NCI-H1105 treated with DMSO at 0.1 percent for 48 hours (cell line): ENCODE measurements around the gene CCDC198.
A peak's percentile ranks its signal among the peaks of the same experiment; 100 is the strongest.

Experiments used
- DNase-seq: peaks from one replicate; lab custom pipeline; 2025; lab: John Stamatoyannopoulos, UW

The CCDC198 gene, protein sequence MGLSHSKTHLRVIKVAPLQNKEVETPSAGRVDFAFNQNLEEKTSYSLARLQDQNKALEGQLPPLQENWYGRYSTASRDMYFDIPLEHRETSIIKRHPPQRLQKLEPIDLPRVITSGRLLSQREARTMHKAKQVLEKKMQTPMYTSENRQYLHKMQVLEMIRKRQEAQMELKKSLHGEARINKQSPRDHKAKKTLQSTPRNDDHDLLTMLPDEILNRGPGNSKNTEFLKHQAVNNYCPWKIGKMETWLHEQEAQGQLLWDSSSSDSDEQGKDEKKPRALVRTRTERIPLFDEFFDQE

DNA sequence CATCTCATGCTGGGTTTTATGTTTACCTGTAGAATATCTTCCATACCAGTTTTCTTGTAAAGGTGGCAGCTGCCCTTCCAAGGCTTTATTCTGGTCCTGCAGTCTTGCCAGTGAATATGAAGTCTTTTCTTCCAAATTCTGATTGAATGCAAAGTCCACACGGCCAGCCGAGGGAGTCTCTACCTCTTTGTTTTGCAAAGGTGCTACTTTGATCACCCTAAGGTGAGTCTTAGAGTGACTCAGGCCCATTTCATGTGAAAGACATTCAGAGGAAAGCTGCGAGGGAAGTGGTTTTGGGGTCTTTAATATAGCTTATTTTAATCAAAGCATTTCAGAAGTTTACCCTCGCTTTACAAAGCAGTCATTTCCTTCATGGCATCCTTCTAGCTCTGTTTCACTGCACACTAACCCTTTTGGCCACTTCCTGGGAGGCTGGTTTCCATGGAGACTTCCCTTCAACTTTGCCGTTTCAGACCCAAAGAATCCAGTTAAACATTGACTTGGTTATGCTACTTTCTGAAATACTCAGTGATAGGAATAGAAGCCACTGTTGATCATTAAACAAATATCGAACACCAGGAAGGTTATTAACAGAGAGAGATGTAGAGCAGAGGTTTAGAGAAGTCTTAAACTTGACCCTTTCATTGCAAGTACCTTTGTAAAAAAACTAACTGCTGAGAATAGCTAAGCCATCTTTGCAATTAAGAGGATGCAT lies at the start of gene CCDC198:
CCDC198 (minus strand) TSS at position 391 of the 715 bp plus-strand sequence; CDS start at position 249, 142 bp downstream.
- DNase-seq: no peak

DNA sequence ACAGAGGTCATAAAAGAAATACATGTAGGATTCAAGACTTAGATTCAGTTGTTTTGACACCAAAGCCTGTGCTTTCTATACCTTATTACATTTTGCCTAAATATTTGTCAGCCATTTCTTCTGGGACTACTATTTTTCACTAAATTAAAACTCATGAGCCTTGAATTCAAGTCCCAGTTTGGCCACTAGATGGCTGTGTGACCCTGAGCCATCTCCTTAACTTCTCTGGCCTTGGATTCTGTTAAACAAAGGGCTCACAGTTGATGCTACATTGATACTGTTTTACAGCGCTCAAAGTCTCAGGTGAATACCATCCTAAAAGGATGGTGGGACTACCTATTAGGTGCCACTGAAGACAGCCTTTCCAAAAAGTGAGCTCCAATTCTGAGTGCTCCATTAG lies 39.6 kb upstream of the CCDC198 start:
- DNase-seq: no peak

DNA sequence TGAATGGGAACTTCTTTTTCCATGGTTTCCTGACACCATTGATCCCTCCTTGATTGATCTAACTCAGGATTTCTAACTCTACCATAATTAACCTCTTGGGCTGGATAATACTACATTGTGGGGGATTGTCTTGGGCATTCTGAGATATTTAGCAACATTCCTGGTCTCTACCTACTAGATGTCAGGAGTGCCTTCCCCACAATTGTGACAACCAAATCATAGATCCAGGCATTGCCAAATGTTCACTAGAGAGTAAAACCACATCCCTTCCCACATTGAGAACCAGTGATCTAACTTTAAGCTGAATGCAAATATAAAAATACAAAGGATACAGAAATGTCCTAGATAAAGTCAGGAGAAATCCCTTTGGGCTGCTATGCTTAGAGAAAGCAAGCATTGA lies 36.9 kb upstream of the CCDC198 start:
- no peak for DNase-seq

DNA sequence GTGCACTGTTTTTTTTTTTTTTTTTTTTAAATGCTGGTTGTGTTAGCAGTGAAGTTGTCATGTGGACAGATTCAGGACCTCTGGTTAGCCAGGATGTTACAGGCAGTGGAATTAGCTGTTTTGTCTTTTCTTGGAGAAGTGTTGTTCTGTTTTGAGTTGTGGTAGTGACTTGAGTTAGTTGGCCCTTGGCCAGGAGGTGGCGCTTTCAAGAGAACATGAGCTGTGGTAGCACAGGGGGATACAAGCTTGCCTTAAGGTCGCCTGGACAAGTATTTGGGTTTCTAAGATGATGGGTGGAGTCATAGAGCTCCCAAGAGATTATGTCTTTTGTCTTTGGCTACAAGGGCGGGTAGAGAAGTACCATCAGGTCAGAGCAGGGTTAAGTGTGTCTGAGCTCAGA lies 33.3 kb upstream of the CCDC198 start:
- DNase-seq: no peak

DNA sequence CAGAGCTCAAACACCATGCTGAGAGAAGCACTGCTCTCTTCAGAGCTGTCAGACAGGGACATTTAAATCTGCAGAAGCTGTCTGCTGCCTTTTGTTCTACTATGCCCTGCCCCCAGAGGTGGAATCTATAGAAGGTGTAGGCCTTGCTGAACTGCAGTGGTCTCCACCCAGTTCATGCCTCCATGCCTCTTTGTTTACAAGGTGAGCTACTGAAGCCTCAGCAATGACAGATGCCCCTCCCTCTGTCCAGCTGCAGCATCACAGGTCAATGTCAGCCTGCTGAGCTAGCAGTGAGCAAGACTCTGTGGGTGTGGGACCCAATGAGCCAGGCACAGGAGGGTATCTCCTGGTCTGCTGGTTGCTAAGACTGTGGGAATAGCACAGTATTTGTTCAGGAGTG lies 25.4 kb upstream of the CCDC198 start:
- no peak for DNase-seq

DNA sequence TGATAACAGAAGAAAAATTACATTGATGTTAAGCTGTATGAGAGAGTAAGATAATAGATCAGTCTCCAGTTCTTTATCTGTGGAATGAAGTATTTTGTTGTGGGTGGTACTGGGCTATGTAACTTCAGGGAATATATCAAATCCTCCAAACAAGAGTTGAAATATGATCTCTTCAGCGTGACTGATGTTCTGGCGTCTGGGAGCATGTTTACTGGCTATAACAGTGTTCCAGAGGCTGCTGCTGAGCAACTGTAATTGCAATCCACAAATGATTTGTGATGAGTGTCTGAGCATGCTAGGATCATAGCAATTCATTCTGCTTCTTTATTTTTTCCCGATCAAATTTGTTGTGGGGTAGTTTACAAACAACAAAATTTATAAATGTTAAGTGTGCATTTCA lies 18.6 kb upstream of the CCDC198 start:
- peak; percentile 59 for DNase-seq

DNA sequence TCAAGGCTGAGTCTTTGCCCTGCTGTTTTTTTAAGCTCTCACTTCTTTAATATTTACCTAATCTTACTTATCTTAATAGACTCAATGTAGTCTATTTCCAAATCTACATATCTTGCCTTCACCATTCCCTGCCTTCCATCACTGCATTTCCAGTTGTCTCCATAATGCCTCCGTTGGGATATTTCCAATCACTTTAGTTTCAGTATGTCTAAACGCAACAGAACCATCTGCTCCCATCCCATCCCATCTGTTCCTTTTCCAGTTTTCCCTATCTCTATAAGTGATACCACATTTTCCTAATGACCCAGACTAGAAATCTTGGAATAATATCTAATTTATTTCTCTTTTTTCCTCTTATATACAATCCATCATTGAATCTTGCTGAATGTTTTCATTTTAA lies 15.1 kb upstream of the CCDC198 start:
- DNase-seq: no peak

DNA sequence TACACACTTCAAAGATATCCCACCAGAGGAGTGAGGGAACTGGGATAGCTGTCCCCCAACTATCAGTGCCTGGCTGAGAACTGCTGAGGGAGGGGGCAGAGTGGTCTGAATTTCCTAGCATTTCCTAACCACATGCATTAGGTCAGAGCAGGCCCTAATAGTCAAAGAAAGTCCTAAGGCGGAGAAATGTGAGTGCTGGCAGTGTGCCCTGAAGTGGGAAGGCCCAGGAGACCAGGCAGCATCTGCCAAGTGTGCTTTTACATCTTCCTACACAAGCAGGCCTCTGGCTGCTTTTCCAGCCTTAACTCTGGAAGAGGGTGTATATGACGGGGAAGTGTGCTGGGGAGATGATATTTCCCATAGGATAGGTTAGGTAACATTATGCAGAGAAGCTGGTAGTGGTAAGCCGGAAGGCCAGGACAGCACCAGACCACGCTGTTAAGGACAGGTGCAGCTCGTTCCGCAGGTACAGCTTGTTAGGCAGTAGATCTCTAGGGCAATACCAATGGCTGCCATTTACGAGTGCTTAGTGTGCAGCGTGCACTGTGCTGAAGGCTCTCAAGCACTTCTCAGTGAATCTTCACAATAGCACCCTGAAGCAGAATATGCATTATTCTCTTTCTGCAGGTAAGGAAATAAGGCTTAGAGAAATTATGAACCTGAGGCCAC lies 9.1 kb upstream of the CCDC198 start:
- no peak for DNase-seq

DNA sequence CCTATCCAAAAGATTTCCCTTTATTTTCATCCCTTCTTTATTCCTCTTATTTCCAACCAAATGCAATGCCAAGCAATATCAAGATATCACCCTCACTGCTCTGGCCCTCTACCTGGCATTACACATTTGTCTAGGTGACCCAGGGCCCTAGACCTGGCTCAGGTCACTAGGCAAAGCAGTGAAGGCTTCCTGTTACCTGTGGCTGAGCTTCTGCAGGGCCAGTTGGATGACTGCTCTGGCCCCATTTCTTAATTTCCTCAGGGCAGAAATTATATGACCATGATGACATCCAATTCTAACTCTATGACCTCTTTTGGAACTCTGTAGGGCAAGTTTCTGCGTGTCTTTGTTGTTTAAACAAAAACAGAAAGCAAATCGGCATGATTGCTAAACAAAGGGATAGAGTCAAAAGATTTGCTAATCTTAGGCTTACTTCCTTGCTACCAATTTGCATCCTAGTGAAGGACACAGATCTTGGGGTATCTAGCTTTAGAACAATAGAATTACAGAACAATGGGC lies 7.4 kb upstream of the CCDC198 start:
- peak; percentile 40 for DNase-seq

DNA sequence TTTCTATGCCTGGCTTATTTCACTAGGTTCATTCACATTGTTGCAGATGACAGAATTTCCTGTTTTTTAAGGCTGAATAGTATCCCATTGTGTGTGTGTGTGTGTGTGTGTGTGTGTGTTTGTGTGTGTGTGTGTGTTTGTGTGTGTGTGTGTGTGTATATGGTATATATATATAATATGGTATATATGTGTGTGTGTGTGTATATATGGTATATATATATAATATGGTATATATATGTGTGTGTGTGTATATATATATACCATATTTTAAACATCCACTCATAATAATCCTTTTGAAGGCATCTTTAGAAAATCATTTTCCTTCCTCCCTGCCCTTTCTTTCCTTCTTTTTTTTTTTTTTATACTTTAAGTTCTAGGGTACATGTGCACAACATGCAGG lies 5.0 kb upstream of the CCDC198 start:
- no peak for DNase-seq

DNA sequence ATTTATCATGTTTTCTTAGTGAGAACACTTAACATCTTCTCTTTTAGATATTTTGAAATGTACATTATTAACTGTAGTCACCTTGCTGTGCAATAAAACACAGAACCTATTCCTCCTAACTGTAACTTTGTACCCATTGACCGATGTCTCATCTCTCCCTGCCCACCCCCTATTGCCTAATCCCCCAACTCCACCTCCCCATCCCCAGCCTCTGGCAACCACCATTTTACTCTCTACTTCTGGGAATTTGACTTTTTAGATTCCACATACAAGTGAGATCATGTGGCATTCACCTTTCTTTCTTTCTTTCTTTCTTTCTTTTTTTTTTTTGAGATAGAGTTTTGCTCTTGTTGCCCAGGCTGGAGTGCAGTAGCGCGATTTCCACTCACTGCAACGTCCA lies 4.4 kb upstream of the CCDC198 start:
- DNase-seq: no peak

DNA sequence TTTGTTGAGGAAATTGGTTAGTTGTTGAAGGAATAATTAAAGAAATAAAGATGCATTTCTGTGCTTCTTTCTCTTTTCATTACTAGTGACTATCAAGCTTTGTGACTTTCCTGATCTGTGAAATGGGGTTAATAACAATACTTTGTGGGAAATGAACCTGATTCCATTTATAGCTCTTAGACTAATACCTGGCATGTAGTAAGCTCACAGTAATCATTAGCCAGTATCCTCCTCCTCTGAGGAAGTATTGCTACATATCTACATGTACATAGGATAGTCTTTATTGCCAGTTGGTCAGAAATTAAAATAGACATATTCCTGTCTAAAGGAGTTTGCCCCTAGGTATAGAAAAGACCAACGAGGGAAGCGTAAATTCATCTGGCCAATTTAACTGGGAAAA lies 1.8 kb upstream of the CCDC198 start:
- DNase-seq: no peak

DNA sequence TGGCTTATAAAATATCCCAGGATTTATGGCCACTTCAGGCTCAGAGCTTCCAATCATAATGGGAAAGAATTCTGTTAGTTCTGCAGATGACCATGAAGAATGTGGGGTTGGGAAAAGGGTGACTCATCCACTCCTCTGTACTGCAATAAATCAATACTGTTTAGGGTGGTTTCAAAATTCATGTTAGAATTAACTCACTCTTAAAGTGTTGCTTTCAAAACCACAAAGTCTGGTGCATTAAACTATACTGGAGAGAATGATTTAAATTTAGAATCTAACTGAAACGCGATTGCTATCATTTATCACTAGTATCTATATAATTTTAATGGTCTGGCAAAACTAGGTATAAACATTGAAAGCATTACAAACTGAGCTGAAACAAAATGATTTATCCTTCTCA lies 798 bp downstream of the CCDC198 start:
- no peak for DNase-seq

DNA sequence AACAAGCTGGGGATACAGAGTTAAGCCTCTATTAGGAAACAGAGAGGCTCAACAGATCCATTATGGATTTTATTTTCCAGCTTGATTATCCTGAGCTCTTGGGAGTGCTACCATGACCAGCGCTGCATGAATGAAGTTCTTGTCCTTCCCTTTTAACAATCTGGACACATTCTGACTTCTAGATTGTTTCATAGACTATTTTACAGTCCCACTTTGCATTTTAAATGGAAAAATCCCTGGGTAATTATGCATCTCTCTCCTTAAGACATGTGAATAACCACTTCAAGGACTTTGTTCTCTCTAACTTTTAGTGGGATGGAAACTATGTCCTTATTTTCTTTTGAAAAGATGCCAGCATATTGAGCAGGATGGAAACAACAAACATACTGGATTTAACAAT lies 2.0 kb downstream of the CCDC198 start:
- DNase-seq: no peak

DNA sequence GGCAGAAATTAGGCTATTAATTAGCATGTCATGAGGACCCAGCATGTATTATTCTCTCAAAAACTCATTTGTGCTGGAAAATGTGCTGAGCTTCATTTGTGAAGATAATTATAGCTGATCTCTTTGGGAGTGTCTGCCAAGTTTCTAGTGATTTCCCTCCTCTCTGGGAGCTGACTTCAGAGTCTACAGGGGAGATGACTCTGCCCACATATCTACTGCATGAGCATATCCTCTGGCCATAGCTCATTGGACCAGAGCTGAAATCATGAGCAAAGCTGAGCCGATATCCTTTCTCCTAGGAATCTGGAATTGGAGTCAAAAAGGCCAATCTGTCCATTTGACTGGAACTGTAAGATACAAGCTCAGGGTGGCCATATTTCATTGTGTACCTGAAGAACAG lies 5.9 kb downstream of the CCDC198 start:
- peak; percentile 42 for DNase-seq

DNA sequence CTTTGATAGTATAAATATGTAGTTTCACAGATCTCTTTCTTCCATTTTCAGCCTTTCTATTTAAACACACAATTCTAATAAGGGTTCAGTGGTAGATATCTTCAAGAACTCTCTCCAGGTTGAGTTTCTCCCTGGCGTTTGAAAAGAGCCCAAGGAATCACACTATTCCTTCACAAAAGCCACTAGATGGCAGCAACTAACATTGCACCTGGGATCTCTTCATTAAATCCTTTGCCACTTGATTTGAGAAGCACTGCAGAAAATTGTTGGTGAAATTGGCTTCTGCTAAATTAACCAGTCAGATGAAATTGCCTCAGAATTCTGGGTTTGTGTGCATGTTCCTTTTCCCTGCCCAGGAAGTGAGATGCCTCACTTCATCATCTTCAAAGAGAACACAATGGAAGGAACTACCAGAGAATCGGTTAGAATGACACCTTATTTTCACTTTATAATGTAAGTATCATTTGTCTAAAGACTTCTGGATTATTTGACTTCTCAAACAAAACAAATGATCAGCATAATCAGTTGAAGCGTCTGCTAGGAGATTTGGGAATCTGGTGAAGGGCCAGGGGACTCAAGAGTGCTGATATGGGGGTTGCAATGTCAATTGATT lies 6.8 kb downstream of the CCDC198 start:
- peak; percentile 72 for DNase-seq

DNA sequence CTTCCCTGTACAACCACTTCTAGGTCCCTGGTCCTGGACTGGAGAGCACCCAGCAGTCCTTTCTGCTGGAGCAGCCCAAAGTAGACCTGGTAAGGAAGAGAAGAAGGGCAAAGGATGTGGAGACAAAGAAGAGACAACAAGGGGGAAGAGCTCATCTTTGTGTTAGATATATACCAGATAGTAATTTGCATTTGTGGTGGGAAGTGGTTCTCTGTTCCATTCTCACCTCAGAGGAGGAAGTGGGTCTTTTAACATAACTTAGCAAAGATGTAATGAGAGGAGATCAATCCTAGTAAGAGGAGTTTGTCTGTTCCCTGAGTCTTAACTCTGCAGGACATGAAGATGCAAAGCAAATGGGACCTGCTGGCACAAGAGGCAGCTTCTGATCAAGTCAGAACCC lies 8.0 kb downstream of the CCDC198 start:
- DNase-seq: no peak

DNA sequence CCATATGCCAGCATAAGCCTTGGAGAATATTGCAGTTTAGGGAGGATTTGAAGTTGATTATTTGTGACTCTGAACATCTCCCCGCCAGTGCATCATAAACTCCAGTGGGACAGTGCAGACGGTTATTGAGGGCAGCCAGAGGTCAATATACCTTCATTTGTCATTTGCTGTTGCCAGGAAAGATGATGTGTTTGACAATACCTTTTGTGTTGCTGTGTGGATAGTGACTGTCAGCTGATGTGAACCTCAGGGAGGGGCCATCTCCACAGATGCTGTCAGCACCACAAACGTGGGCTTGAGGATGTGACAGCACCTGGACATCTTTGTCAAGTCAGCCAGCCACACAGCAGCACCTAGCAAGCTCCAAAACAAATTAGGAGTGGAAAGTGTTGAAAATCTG lies 11.5 kb downstream of the CCDC198 start:
- no peak for DNase-seq

DNA sequence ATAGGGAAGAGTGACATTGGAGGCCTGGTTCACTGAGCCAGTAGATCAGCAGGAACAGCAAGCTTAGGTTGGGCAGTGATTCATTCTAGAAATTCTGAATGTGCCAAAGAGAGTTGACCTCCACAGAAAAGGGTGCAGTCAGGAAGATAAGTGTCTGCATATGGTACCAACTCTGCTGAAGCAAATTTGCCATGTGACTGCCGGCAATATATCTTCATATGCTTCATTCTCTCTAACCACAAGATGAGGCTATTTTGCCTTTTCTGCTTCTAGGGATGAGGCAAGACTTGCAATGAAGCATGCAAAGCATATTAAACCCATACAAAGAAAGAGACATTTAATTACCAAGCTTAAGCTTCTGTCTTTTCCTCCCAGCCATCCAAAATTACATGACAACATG lies 13.6 kb downstream of the CCDC198 start:
- no peak for DNase-seq

DNA sequence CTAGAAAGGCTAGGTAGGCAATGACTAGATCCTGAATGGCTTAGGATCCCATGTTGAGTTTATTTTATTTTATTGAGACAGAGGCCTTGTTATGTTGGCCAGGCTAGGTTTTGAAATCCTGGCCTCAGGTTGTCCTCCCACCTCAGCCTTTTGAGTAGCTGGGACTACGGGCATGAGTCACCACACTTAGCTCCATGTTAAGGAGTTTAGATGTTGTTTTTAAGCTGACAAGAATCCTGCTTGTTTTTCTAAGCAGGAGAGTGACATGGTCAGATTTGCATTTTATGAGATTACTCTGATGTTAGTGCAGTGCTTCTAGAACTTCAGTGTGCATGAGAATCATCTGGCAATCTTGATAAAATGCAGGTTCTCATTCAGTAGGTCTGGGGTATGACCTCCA lies 14.5 kb downstream of the CCDC198 start:
- DNase-seq: no peak

DNA sequence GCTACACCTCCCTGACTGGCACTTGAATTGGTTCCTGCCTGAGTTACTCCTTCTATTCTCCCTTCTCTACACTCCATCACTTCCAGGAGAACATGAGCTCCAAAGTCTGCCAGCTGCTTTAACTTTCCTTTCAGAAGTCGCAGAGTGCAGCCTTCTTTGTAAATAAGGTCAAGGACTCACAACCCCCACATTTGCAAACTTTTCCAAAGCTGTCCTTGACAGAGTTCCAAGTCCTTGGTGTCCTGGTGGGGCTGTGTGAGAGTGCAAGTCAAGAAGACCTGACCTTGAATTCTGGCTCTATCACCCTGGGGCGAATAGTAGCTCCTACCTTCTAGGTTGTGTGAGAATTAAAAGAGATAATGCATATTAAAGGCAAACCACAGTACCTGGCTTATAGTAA lies 15.6 kb downstream of the CCDC198 start:
- DNase-seq: no peak

DNA sequence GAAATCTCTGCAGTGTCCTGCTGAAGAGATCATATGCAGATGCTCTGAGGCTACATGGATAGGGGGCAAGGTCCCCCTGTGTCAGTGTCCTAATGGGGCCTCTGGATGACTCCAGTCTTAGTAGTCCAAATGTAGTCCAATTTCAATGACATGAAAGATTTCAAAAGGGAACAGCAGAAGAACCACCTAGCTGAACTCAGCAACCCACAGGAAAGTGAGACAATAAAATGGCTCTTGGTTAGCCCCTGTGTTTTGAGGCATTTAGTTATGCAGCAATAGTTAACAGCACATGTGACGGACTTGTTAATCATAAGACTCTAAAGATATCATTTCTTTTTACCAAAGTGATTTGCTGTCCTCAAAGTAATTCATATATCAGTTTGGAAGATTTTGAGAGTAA lies 22.7 kb downstream of the CCDC198 start:
- DNase-seq: no peak
